SH-SY5Y (cell line): ENCODE data around the gene GMPR.

Experiments
- GATA2 ChIP-seq: IDR thresholded peaks from 2 replicates; pipeline ENCODE4 v1.6.1; 2011; ENCODE audit warnings: mild to moderate bottlenecking, low read depth, low read length
- GATA3 ChIP-seq: IDR thresholded peaks from 2 replicates; pipeline ENCODE4 v1.6.1; 2011; ENCODE audit warnings: low read depth, mild to moderate bottlenecking, low read length, moderate library complexity

The GMPR gene

DNA sequence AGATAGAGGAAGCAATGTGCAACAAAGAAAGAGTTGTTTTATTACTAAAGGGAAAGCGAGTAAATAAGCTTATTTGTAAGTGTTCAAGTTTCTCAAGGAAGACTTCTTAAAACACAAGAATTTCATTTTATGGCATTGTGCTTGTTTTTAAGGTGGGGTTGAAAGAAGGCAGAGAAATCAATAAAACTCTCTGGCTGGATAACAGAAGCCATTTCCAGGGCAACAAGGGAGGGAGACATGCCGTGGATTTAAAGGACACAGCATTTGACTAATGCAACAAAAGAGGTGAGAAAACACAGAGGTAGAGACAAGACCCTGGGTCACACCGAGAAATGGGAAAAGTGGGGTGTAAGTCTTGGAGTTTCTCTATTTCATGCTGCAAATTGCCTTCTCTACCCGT is 28.8 kb upstream of the GMPR start:
- TF ChIP-seq GATA2, result no peak
- no peak for TF ChIP-seq GATA3

DNA sequence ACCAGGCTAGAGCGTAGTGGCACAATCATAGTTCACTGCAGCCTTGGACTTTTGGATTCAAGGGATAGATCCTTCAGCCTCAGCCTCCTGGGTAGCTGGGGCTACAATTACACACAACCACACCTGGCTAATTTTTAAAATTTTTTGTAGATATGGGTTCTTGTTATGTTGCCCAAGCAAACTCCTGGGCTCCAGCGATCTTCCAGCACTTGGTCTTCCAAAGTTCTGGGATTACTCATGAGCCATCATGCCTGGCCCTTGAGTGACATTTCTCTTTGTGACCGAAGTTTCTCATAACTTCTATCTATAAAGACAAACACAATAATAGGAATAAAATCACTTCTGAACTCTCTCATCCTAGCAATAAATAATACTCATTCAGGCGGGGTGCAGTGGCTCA is 26.1 kb upstream of the GMPR start:
- no peak for TF ChIP-seq GATA2
- no peak for TF ChIP-seq GATA3

DNA sequence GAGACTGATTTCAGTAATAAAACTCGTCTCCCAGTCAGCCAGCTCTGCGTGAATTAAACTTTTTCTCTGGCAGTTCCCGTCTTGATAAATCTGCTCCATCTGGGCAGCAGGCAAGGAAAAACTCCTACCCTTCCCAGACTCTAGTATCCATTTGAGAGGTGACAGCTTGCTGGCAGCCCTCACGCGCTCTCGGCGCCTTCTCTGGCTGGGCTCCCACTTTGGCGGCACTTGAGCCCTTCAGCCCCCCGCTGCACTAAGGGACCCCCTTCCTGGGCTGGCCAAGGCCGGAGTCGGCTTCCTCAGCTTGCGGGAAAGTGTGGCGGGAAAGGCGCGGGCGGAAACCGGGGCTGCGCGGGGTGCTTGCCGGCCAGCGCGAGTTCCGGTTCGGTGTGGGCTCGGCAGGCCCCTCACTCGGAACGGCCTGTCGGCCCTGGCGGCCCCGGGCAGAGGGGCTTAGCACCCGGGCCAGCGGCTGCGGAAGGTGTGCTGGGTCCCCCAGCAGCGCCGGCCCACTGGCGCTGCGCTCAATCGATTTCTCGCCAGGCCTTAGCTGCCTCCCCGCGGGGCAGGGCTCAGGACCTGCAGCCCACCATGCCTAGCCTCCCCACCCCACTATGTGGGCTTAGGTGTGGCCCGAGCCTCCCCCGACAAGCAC is 21.8 kb upstream of the GMPR start:
- no peak for TF ChIP-seq GATA3
- no peak for TF ChIP-seq GATA2

DNA sequence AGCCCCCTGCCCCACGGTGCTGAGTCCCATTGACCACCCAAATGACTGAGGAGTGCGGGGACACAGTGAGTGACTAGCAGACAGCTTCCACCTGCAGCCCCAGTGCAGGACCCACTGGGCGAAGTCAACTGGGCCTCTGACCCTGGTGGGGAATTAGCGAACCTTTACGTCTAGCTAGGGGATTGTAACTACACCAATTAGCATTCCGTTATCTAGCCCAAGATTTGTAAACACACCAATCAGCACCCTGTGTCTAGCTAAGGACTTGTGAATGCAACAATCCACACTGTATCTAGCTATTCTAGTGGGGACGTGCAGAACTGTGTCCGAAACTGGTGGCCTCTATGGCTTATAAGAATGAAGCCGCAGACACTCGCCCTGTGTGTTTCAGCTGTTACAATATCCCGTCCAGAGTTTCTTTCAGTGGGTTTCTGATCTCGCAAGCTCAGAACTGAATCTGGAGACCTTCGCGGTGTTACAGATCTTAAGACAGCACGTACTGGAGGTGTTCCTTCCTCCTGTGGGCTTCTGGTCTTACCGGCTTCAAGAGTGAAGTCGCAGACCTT is 21.1 kb upstream of the GMPR start:
- TF ChIP-seq GATA3 (no peak), GATA2 (no peak)

DNA sequence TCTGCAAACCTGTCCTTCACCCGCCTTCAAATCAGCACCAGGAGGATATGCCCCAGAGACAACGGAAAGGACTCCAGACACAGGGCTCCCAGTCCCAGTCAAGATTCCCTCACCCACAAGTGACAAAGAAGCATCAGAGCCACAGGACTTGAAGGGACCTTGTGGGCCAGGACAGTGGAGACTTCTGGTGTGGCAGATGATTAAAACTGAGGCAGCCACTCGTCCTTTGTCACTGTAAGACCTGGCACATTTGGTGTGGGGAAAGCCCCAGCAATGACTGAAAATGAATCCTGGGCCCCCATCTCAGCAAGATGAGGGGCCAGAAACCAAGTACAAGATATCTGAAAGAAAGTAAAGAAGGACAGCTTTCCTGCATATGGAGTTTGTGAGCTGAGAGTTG is 15.6 kb upstream of the GMPR start:
- no peak for TF ChIP-seq GATA3
- no peak for TF ChIP-seq GATA2

DNA sequence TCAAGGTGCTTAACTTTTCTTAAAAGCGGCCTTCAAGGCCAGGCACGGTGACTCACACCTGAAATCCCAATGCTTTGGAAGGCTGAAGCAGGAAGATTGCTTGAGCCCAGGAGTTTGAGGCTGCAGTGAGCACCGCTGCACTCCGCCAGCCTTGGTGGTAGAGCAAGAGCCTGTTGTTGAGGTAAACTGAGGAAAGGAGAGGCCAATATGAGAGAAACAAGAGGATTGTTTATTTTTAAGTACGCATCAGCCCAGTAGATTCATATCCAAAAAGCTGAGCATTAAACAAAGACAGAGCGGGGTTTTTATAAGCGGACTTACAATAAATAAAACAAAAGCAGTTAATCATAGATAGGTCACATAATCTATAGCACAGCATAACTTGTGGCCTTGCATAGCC is 15.0 kb upstream of the GMPR start:
- no peak for TF ChIP-seq GATA2
- no peak for TF ChIP-seq GATA3

DNA sequence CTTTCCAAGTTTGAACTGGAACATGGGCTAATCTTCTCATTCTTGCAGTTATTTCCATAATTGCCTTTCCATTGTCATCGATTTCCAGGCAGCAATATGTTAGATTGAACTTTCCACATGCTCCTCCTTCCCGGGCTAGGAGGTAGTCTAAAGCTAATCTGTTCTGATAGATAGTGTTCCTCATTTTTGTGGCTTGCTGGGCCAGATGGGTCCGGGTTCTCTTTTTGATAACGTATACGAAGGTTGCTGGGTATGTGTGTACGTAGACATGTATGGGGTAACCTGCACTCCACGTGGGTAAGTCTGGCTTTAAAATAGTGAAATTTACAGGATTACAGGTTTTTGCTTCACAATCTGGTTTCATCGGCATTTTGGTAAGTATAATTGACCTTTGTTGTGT is 14.0 kb upstream of the GMPR start:
- TF ChIP-seq GATA3, result no peak
- TF ChIP-seq GATA2, result no peak

DNA sequence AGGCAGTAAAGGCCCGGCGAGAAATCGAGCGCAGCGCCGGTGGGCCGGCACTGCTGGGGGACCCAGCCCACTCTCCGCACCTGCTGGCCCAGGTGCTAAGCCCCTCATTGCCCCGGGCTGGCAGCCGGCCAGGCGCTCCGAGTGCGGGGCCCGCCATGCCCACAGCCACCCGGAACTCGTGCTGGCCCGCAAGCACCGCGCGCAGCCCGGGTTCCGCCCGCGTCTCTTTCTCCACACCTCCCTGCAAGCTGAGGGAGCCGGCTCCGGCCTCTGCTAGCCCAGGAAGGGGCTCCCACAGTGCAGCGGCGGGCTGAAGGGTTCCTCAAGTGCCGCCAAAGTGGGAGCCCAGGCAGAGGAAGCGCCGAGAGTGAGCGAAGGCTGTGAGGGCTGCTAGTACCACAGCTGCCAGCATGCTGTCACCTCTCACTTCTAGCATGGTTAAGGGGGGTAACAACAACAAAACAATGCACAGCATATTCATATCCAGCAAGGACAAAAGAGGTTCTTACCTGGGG is 11.3 kb upstream of the GMPR start:
- TF ChIP-seq GATA2 (no peak), GATA3 (no peak)

DNA sequence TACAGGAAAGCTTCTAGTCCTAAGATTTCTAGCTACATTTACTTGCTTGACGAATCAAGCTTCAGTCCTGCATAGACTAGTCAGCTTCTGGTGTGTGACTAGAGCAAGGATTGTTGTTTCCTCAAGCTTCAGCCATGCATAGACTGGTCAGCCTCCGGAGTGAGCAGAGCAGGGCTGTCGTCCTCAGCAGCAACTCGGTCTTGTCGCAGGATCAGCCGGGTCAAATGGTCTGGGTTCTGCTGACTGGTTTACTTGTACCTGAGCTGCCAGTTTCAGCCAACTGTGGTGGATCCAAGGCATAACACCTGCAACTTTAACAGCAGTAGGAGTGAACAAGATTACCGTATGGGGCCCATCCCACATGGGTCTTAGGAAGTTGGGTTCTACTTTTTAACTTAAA is 10.8 kb upstream of the GMPR start:
- TF ChIP-seq GATA2 (no peak), GATA3 (no peak)

DNA sequence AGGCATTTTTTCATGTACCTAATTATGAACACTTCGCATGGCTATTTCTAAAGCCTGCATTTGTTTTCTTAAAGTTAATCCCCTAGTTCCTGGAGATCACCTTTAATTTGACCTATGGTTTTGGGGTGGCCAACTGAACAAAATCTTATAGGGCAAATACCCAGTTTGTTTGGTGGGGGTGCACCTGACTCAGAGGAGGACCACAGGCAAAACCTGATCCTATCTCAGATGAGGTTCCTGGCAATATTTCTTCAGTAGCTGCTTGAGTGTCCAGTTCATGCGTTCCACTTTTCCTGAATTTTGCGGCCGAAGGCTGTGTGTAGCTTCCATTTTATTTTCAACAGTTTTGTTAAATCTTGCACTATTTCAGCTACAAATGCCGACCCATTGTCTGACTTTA is 10.3 kb upstream of the GMPR start:
- no peak for TF ChIP-seq GATA2
- TF ChIP-seq GATA3, result no peak

DNA sequence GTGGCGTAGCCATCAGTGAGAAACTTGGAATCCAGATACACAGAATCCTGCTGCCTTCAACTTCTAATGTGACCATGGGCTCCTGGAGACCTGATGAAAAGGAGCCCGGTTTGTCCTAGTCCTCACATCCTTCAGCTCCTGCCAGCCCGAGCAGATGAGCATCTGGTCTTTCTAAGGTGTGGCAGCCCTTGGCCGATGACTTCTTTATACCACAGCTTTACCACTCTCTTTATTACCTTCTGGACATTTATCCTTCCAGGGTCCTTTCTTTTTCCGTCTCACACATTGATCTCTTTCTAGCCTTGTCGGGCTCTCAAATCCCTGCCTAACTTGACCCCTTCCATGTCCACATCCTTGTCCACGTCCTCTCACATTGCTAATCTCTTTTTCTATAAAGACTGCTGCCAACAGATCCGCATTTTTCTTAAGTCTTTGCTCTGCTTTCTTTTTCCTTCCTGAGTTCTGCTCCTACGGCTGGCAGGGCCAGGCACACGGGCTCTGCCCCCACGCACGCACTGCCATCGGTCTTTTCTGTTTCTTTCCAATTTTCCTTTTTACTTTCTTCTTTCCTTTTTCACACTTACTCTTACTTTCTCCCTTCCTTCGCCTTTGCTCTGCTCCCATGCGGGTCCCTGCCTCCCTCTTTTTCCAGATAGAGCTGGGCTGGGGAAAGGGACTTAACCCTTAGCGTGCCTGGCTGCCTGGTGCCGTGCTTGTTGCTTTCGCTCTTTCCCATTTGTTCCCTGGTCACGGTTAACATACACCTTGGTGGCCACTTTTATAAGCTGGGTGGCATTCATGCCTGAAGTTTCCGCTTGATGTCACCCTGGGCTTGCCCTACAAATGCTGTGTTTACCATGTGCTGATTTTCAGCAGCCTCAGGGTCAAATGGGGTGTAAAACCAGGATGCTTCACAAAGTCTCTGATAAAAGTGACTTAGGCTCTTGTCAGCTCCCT is 9.4 kb upstream of the GMPR start:
- TF ChIP-seq GATA3 (no peak), GATA2 (no peak)

DNA sequence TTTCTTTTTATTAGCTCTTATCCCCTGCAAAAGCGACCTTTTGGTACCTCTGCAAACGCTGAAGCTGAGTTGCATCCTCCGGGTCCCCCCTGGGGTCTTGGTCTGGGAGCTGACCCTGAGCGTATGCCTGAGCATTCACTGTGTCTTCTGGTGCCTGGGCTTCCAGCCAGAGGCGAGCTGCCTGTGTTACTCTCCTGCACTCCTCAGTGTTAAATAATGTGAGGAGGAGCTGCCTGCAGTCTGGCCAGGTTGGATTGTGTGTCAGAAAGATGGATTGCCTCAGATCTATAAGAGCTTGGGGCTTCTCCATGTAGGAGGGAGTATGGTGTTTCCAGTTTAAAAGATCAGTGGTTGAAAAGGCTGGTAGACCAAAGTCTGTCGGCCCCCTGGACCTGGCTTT is 8.7 kb upstream of the GMPR start:
- TF ChIP-seq GATA3 (no peak), GATA2 (no peak)

DNA sequence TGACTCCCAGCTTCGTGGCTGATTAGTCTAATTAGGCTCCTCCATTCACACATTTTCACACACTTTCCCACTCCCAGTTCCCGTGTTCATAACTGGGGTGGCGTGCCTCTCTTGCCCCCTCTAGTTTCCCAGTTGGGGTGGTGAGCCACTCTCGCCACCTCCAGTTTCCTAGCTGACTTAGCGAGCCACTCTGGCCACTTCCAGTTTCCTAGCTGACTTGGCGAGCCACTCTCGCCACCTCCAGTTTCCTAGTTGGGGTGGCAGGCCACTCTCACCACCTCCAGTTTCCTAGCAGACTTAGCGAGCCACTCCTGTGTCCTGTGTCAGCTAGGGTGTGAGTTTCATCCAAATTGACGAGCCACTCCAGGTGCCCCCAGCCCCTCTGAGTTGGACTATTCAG is 7.4 kb upstream of the GMPR start:
- no peak for TF ChIP-seq GATA3
- TF ChIP-seq GATA2, result no peak

DNA sequence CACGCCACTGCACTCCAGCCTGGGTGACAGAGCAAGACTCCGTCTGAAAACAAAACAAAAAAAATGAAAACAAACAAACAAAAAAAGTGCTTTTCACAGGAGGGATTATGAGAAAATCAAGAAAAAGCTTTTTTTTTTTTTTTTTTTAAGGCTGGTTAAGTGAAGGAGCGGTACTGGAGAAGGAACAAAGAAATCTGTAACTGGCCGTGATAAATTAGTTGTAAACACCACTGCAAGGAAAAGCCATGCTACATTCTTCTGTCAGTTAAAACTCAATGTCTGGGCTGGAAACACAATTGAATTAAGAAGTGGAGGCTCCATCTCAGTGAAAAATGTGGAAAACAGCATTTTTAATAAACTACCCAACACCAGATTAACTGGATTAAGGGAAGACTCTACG is 6.3 kb upstream of the GMPR start:
- no peak for TF ChIP-seq GATA3
- no peak for TF ChIP-seq GATA2
